GM12872 (cell line): ENCODE measurements around the gene SHISA2.

Source experiments
- CTCF ChIP-seq: IDR thresholded peaks from 3 replicates; pipeline ENCODE4 v1.5.1; 2011; ENCODE audit warnings: low read depth, mild to moderate bottlenecking, low read length, moderate library complexity; ENCODE audit not compliant: insufficient read depth

SHISA2 gene

GRCh38 chr13:26012995-26013394, 38.8 kb downstream of the SHISA2 start:
- no peak for TF ChIP-seq CTCF

GRCh38 chr13:26011996-26012821, 39.6 kb downstream of the SHISA2 start:
- no peak for TF ChIP-seq CTCF

GRCh38 chr13:26011208-26011573, 40.6 kb downstream of the SHISA2 start:
- no peak for TF ChIP-seq CTCF

- no peak for TF ChIP-seq CTCF
Observed at GRCh38 chr13:26010487-26011207, 41.2 kb downstream of the SHISA2 start.

- TF ChIP-seq CTCF = no peak
Observed at GRCh38 chr13:26007261-26008125, 44.3 kb downstream of the SHISA2 start.
